KMS-11 (cell line): ENCODE measurements around the gene OSBPL9.

Source experiments
- H2AFZ ChIP-seq: fragments of 200-600 bp; sonication (generic); 2 replicates; pipeline ENCODE4 v1.6.1; 2016; ENCODE audit warnings: antibody characterized with exemption, mixed run types, low read depth
- H3K27ac ChIP-seq: fragments of 200-600 bp; sonication (generic); 2 replicates; pipeline ENCODE4 v1.6.1; 2016; ENCODE audit warnings: mild to moderate bottlenecking, mixed run types
- H3K27me3 ChIP-seq: fragments of 200-600 bp; sonication (generic); 2 replicates; pipeline ENCODE4 v1.6.1; 2017; ENCODE audit warnings: mild to moderate bottlenecking, low read depth, mixed run types, moderate library complexity; ENCODE audit not compliant: insufficient read depth
- H3K36me3 ChIP-seq: fragments of 200-600 bp; sonication (generic); 2 replicates; pipeline ENCODE4 v1.6.1; 2017; ENCODE audit warnings: mild to moderate bottlenecking, mixed run types; ENCODE audit not compliant: insufficient read depth
- H3K4me1 ChIP-seq: fragments of 200-600 bp; sonication (generic); 2 replicates; pipeline ENCODE4 v1.6.1; 2016; ENCODE audit warnings: mild to moderate bottlenecking, low read depth, mixed run types; ENCODE audit not compliant: poor library complexity, severe bottlenecking
- H3K4me2 ChIP-seq: fragments of 200-600 bp; sonication (generic); 2 replicates; pipeline ENCODE4 v1.7.0; 2016; ENCODE audit warnings: mild to moderate bottlenecking, mixed run types
- H3K4me3 ChIP-seq: fragments of 200-600 bp; sonication (generic); IDR thresholded peaks from 2 replicates; pipeline ENCODE4 v1.6.1; 2017; ENCODE audit warnings: low read depth, low read length, mixed read lengths; ENCODE audit not compliant: insufficient read depth
- H3K79me2 ChIP-seq: fragments of 200-600 bp; sonication (generic); 2 replicates; pipeline ENCODE4 v1.6.1; 2016; ENCODE audit warnings: low read depth, mixed run types; ENCODE audit not compliant: insufficient read depth
- H3K9ac ChIP-seq: fragments of 200-600 bp; sonication (generic); 2 replicates; pipeline ENCODE4 v1.6.1; 2016; ENCODE audit warnings: mild to moderate bottlenecking, mixed run types
- H4K20me1 ChIP-seq: fragments of 200-600 bp; sonication (generic); 2 replicates; pipeline ENCODE4 v1.6.1; 2016; ENCODE audit warnings: mild to moderate bottlenecking, mixed run types; ENCODE audit not compliant: insufficient read depth
- CTCF ChIP-seq: fragments of 200-600 bp; sonication (generic); conservative IDR thresholded peaks from 2 replicates; pipeline ENCODE4 v1.6.1; 2017; ENCODE audit warnings: low read depth, mild to moderate bottlenecking, antibody characterized with exemption, low read length, moderate library complexity, mixed read lengths

The OSBPL9 gene

GRCh38 chr1:51663721-51664120, 46.8 kb downstream of the OSBPL9 start:
- Histone ChIP-seq H3K4me3 (no peak overlapping the region), H3K4me2 (no peak overlapping the region), H3K79me2 (no peaks in the 10 kb centered on the region), H3K4me1 (no peaks in the 10 kb centered on the region), H2AFZ (no peak overlapping the region), H3K27ac (no peak overlapping the region), H3K27me3 (no peaks in the 10 kb centered on the region), H3K36me3 (no peaks in the 10 kb centered on the region), H4K20me1 (no peaks in the 10 kb centered on the region), H3K9ac (no peak overlapping the region)
- TF ChIP-seq CTCF, result no peak

- no peak for TF ChIP-seq CTCF
- Histone ChIP-seq H3K79me2 (no peaks in the 10 kb centered on the region), H2AFZ (no peak overlapping the region), H3K36me3 (no peaks in the 10 kb centered on the region), H3K9ac (no peak overlapping the region), H3K27me3 (no peaks in the 10 kb centered on the region), H3K4me3 (no peak overlapping the region), H3K27ac (no peak overlapping the region), H4K20me1 (no peaks in the 10 kb centered on the region), H3K4me2 (no peak overlapping the region), H3K4me1 (no peaks in the 10 kb centered on the region)
Measured at GRCh38 chr1:51664421-51665240, 47.7 kb downstream of the OSBPL9 start.

GRCh38 chr1:51666478-51666877, 49.6 kb downstream of the OSBPL9 start:
- no peaks in the 10 kb centered on the region for H3K27me3 ChIP-seq
- H3K4me3 ChIP-seq, result no peak overlapping the region
- no peak overlapping the region for H3K4me2 ChIP-seq
- no peak overlapping the region for H3K9ac ChIP-seq
- no peak overlapping the region for H2AFZ ChIP-seq
- no peaks in the 10 kb centered on the region for H3K36me3 ChIP-seq
- no peak for TF ChIP-seq CTCF
- H3K79me2 ChIP-seq, result no peaks in the 10 kb centered on the region
- no peaks in the 10 kb centered on the region for H3K4me1 ChIP-seq
- H4K20me1 ChIP-seq, result no peaks in the 10 kb centered on the region
- no peak overlapping the region for H3K27ac ChIP-seq

GRCh38 chr1:51667561-51667960, 50.7 kb downstream of the OSBPL9 start:
- no peak for TF ChIP-seq CTCF
- Histone ChIP-seq H3K27ac (no peak overlapping the region), H4K20me1 (no peaks in the 10 kb centered on the region), H3K4me1 (no peaks in the 10 kb centered on the region), H3K4me2 (no peak overlapping the region), H3K4me3 (no peak overlapping the region), H2AFZ (no peak overlapping the region), H3K27me3 (no peaks in the 10 kb centered on the region), H3K79me2 (no peaks in the 10 kb centered on the region), H3K36me3 (no peaks in the 10 kb centered on the region), H3K9ac (no peak overlapping the region)
